Epithelial cell of esophagus (primary cell): ENCODE data around the gene SEC23IP.

Experiments used
- DNase-seq: peaks from one replicate; pipeline ENCODE4 v3.0.0; 2010; ENCODE audit warnings: low read depth
- H3K4me3 ChIP-seq: 2 replicates; pipeline ENCODE4 v1.5.1; 2011; ENCODE audit warnings: mild to moderate bottlenecking, low read length, control low read depth
- TF ChIP-seq, protein P1 (sequence below): IDR thresholded peaks from 2 replicates; pipeline ENCODE4 v1.5.1; 2011; ENCODE audit warnings: low read depth, mild to moderate bottlenecking, low read length, control low read depth, inconsistent platforms; ENCODE audit not compliant: insufficient read depth; ENCODE audit errors: missing control alignments

The SEC23IP gene

DNA sequence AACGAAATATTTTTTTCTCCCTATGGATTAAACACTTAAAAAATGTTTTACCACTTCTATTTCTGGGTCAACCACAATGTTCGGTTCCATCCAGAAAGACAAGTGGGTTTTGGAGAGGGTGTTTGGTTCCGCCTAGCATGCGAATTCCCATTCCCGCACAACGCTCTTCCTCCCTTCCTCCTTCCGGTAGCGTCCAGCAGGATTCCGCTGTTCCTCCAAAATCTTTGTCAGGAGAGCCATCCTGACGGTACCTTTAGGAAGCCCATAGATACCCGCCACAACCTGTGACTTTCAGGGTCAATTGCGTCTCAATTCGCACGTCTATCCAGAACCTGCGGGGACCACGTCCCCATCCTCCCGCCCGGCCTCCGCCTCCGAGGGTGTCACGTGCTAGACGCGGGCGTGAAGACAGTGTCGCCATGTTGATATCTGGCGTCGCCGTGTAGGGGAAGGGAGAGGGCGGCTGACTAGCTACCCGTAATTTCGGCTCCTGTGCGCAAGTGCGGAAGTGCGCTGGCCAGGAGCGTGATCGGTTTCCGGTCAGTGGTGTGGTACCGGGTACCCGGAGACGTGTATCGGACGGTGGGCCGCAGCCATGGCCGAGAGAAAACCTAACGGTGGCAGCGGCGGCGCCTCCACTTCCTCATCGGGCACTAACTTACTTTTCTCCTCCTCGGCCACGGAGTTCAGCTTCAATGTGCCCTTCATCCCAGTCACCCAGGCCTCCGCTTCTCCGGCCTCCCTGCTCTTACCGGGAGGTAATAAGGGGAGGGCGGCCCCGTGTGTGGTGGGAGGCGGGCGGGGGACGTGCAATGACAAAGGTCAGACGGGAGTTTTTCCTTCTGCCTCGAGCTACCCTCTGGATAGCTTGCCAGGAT lies at the start of gene SEC23IP:
TSS of gene SEC23IP (plus strand) at position 543 of the 878 bp plus-strand sequence. CDS start at position 596, 53 bp downstream.
- peak within 1 kb of the TSS; percentile 96 for H3K4me3 ChIP-seq
- DNase-seq = peak; percentile 96
- TF ChIP-seq, protein P1, sequence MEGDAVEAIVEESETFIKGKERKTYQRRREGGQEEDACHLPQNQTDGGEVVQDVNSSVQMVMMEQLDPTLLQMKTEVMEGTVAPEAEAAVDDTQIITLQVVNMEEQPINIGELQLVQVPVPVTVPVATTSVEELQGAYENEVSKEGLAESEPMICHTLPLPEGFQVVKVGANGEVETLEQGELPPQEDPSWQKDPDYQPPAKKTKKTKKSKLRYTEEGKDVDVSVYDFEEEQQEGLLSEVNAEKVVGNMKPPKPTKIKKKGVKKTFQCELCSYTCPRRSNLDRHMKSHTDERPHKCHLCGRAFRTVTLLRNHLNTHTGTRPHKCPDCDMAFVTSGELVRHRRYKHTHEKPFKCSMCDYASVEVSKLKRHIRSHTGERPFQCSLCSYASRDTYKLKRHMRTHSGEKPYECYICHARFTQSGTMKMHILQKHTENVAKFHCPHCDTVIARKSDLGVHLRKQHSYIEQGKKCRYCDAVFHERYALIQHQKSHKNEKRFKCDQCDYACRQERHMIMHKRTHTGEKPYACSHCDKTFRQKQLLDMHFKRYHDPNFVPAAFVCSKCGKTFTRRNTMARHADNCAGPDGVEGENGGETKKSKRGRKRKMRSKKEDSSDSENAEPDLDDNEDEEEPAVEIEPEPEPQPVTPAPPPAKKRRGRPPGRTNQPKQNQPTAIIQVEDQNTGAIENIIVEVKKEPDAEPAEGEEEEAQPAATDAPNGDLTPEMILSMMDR = peak; percentile 14

DNA sequence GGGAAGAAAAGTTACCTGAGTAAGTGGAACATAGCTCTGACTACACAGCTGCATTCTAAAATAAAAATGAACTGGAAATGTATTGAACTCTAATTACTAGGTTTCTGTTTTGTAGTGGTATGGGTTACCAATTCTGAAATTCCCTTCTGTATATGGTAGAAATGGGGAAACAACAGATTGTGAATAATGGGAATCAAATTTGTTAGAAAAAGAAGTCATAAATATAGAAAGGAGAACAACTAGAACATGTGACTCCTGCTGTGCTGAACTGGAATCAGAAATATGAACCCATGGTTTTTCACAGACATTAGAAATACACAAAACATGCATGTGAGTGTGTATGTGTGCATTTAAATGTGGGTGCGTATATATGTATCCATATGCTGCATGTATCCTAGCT lies 46.9 kb upstream of the SEC23IP start:
- no peak overlapping the region for H3K4me3 ChIP-seq
- no peak for DNase-seq
- TF ChIP-seq, protein P1 = no peak

DNA sequence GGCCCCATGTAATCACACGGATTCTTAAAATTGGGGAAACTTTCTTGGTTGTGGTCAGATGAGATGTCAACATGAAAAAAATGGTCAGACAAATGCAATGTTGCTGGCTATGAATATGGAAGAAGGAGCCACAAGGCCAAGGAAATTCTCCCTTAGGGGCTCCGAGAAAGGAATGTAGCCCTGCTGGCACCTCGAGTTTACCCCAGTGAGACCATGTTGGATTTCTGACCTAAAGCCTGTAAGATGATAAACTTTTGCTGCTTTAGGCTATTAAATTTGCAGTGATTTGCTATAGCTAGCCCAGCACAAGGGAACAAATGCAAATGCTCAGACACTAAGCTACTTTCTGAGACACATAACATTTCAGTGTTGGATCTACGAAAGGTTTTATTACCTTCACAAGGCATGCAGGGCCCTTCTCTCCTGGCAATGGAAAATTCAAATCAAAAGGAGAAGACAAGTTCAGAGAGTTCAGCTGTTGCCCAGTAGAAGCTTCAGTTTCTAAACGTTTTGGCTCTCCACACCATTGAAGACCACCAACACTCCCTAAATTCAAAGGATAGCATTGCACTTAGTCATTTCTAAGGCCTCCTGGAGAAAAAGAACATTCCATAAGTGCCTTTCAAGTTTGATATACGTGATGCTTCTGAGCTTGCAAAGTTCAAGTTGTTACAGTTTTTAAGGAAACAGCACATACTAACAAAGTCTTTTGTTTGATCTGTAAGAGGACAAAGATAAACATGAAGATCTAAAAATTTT lies 43.3 kb upstream of the SEC23IP start:
- H3K4me3 ChIP-seq = no peak overlapping the region
- DNase-seq = no peak
- TF ChIP-seq, protein P1 = no peak

DNA sequence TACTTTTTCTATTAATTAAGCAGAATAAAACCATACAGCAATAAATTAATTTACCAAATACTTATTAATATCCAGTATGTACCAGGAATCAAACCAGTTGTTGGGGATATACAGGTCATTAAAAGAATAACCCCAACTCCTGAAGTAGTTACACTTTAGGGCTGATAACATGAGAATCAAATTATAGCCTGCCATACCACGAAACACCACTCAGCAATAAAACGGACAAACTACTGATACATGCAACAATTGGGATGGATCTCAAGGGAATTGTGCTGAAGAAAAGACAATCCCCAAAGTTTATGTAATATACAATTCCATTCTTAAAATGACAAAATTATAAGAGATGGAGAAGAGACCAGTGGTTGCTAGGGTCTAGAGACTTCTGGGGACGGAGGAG lies 42.6 kb upstream of the SEC23IP start:
- TF ChIP-seq, protein P1 = no peak
- no peak for DNase-seq
- no peak overlapping the region for H3K4me3 ChIP-seq

DNA sequence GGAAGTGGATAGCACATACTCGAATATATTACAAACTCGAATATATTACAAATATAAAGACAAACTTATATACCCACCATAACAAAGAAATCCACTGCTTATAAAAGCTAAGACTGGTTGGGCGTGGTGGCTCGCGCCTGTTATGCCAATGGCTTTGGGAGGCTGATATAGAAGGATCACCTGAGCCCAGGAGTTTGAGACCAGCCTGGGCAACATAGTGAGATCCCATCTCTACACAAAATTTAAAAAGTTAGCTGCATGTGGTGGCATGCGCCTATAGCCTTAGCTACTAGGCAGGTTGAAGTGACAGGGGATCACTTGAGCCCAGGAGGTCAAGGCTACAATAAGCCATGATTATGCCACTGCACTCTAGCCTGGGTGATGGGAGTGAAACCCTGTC lies 40.3 kb upstream of the SEC23IP start:
- TF ChIP-seq, protein P1 = no peak
- no peak for DNase-seq
- H3K4me3 ChIP-seq = no peak overlapping the region

DNA sequence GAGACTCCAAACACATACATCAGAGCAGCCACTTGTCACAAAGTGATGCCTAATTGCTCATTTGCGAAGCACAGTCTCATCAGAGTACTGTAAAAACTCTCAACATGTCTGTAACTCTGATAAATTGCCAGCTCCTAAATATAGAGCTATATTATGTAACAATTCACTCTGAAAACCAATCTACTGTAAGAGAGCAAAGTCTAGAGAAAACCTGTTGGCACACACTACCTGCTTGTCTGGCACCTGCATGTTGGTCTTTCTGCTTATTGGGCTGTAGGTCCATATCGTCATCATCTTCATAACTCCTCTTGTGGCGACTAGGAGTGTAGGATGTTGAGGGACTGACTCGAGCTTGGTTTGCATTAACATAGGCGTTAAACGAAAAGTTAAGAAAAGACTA lies 39.7 kb upstream of the SEC23IP start:
- no peak for DNase-seq
- H3K4me3 ChIP-seq = no peak overlapping the region
- TF ChIP-seq, protein P1 = no peak

DNA sequence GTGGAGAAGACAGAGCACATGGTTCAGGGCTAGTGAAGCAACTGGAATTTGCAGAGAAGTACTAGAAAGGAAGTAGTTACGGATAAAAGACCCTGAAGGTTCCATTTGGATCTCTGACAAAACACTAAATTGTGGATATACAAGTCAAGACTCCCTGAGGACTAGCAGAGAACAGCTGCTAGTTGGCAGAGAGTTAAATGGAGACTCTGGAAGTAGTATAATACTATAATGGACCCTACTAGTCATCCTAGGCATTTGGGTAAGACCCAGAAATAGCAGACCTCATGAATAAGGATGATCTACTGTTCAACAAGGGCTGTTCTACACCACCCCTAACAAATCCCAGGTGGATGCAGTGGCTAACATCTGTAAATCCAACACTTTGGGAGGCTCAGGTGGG lies 39.0 kb upstream of the SEC23IP start:
- DNase-seq = no peak
- TF ChIP-seq, protein P1 = no peak

More for the DNA sequence above, 39.0 kb upstream of the SEC23IP start:
- H3K4me3 ChIP-seq = no peak overlapping the region
